ENCODE measurements around the gene TOM1. TPM values are rescaled to one million over a fixed set of nuclear protein-coding genes. Genes with fewer than 3 reads are reported as not detected.

Gene TOM1
- polyA plus RNA-seq, 3 donors, result 39.4 to 42.9 (median 40.7) TPM

Other genes with a start within 250 kb of the TOM1 start
- gene ISX, start 233.7 kb upstream of the TOM1 start, polyA plus RNA-seq (ENCODE audit: insufficient read length in 3 of 3), result under 1 TPM; 0.16 to 0.29 (median 0.23) TPM
- gene HMGXB4, start 42.4 kb upstream of the TOM1 start, polyA plus RNA-seq (ENCODE audit: insufficient read length in 3 of 3), result 10 to 100 TPM; 26.0 to 31.3 (median 28.1) TPM
- gene HMOX1, start 81.2 kb downstream of the TOM1 start, polyA plus RNA-seq (ENCODE audit: insufficient read length in 3 of 3), result 10 to 100 TPM; 41.4 to 49.6 (median 41.8) TPM
- gene MCM5, start 100.2 kb downstream of the TOM1 start, polyA plus RNA-seq (ENCODE audit: insufficient read length in 3 of 3), result 10 to 100 TPM; 65.1 to 88.3 (median 72.0) TPM
- gene RASD2, start 240.9 kb downstream of the TOM1 start, polyA plus RNA-seq (ENCODE audit: insufficient read length in 3 of 3), result 1 to 10 TPM; 2.1 to 2.2 (median 2.1) TPM